GM12878 (cell line): ENCODE results near the gene SLC39A7. TPM values are rescaled to one million over a fixed set of nuclear protein-coding genes. Genes with fewer than 3 reads are reported as not detected.

Experiments used
- CHD4 ChIP-seq: fragments of 200-600 bp; sonication (generic); IDR thresholded peaks from 2 replicates; pipeline ENCODE4 v1.6.1; 2016; ENCODE audit warnings: mild to moderate bottlenecking
- E4F1 ChIP-seq: fragments of 450-650 bp; IDR thresholded peaks from 2 replicates; pipeline ENCODE4 v1.6.1; 2018; ENCODE audit warnings: borderline replicate concordance, mild to moderate bottlenecking; ENCODE audit not compliant: partially characterized antibody
- JUNB ChIP-seq: IDR thresholded peaks from 2 replicates; pipeline ENCODE4 v1.6.1; 2016; ENCODE audit warnings: antibody characterized with exemption, mild to moderate bottlenecking
- MEF2A ChIP-seq: IDR thresholded peaks from 2 replicates; pipeline ENCODE4 v1.6.1; 2011; ENCODE audit warnings: low read depth, mild to moderate bottlenecking, low read length, moderate library complexity; ENCODE audit not compliant: insufficient read depth
- MLLT1 ChIP-seq: fragments of 450-650 bp; IDR thresholded peaks from 2 replicates; pipeline ENCODE4 v1.6.1; 2016; ENCODE audit warnings: mild to moderate bottlenecking
- MTA2 ChIP-seq: fragments of 450-650 bp; IDR thresholded peaks from 2 replicates; pipeline ENCODE4 v1.6.1; 2016; ENCODE audit warnings: low read depth, mild to moderate bottlenecking, moderate library complexity
- MTA3 ChIP-seq: IDR thresholded peaks from 2 replicates; pipeline ENCODE4 v1.6.1; 2012; ENCODE audit warnings: low read length, inconsistent platforms, borderline replicate concordance
- NFIC ChIP-seq: IDR thresholded peaks from 2 replicates; pipeline ENCODE4 v1.6.1; 2012; ENCODE audit warnings: low read depth, mild to moderate bottlenecking, inconsistent platforms, low read length, moderate library complexity
- NR2C1 ChIP-seq: fragments of 450-650 bp; IDR thresholded peaks from 2 replicates; pipeline ENCODE4 v1.6.1; 2017; ENCODE audit warnings: antibody characterized with exemption, mild to moderate bottlenecking, moderate library complexity
- NR2F1 ChIP-seq: fragments of 450-650 bp; conservative IDR thresholded peaks from 2 replicates; pipeline ENCODE4 v1.6.1; 2017; ENCODE audit warnings: mild to moderate bottlenecking
- RELB ChIP-seq: fragments of 450-650 bp; IDR thresholded peaks from 2 replicates; pipeline ENCODE4 v1.6.1; 2017; ENCODE audit warnings: low read depth, mild to moderate bottlenecking, moderate library complexity
- SP1 ChIP-seq: IDR thresholded peaks from one replicate; pipeline ENCODE4 v1.6.1; 2011; ENCODE audit warnings: low read depth, low read length
- polyA plus RNA-seq, 11 experiments: library from polyadenylated mRNA; depleted of rRNA in 4 of 11; unstranded in 6 of 11; stranded (reverse) in 5 of 11; fragments of >200 nt; fragmentation: Nextera tagmentation in 4 of 11; fragmentation: Illumina TruSeq in 1 of 11; extraction: Ambion mirVana in 4 of 11; extraction: Trizol in 1 of 11; gene quantifications; 1 replicate in 1 of 11; 2 replicates in 10 of 11; pipeline versions ENCODE4 v1.2.1 to v1.2.3, GENCODE V29; 2011 to 2016; ENCODE audit warnings: inconsistent platforms in 2 of 11, missing spikeins in 2 of 11, low read depth in 1 of 11
- total RNA-seq, 4 experiments: library from RNA; depleted of rRNA in 3 of 4; stranded (reverse); fragments of >200 nt in 3 of 4; fragmentation: Illumina TruSeq in 1 of 4; extraction: Trizol in 1 of 4; gene quantifications; 2 replicates each; pipeline versions ENCODE4 v1.2.1 to v1.2.3, GENCODE V29; 2013 to 2021
- TF ChIP-seq, protein P1 (sequence below): IDR thresholded peaks from 2 replicates; pipeline ENCODE4 v1.6.1; 2012; ENCODE audit warnings: low read depth, low read length, improper control_type of control experiment
- TF ChIP-seq, protein P2 (sequence below): fragments of 450-650 bp; IDR thresholded peaks from 2 replicates; pipeline ENCODE4 v1.6.1; 2018; ENCODE audit warnings: mild to moderate bottlenecking, low read depth, moderate library complexity; ENCODE audit not compliant: partially characterized antibody
- TF ChIP-seq, protein P3 (sequence below): fragments of 450-650 bp; IDR thresholded peaks from 2 replicates; pipeline ENCODE4 v1.6.1; 2016; ENCODE audit warnings: mild to moderate bottlenecking
- TF ChIP-seq, protein P4 (sequence below): fragments of 450-650 bp; IDR thresholded peaks from 2 replicates; pipeline ENCODE4 v1.6.1; 2017; ENCODE audit warnings: mild to moderate bottlenecking

SLC39A7 gene
- total and polyA plus RNA-seq, 10 of the 15 experiments (the other 5 are each of a cell fraction or from before 2014, with no cell fraction given) = 7.3 to 63.1 (median 40.6) TPM

GRCh38 chr6:33170176-33171015 lies 30.3 kb upstream of the SLC39A7 start (continued):
- TF ChIP-seq NR2F1 (0 out of 2 replicates have a peak, but pooled peaks have one; percentile 46), MLLT1 (no peak), JUNB (no peak), MTA2 (no peak), RELB (0 out of 2 replicates have a peak, but pooled peaks have one; percentile 22), NFIC (no peak), MEF2A (no peak), NR2C1 (no peak), E4F1 (no peak), SP1 (no peak), CHD4 (no peak), MTA3 (no peak)
- TF ChIP-seq, protein P1, sequence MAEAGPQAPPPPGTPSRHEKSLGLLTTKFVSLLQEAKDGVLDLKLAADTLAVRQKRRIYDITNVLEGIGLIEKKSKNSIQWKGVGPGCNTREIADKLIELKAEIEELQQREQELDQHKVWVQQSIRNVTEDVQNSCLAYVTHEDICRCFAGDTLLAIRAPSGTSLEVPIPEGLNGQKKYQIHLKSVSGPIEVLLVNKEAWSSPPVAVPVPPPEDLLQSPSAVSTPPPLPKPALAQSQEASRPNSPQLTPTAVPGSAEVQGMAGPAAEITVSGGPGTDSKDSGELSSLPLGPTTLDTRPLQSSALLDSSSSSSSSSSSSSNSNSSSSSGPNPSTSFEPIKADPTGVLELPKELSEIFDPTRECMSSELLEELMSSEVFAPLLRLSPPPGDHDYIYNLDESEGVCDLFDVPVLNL = no peak
- TF ChIP-seq, protein P2, sequence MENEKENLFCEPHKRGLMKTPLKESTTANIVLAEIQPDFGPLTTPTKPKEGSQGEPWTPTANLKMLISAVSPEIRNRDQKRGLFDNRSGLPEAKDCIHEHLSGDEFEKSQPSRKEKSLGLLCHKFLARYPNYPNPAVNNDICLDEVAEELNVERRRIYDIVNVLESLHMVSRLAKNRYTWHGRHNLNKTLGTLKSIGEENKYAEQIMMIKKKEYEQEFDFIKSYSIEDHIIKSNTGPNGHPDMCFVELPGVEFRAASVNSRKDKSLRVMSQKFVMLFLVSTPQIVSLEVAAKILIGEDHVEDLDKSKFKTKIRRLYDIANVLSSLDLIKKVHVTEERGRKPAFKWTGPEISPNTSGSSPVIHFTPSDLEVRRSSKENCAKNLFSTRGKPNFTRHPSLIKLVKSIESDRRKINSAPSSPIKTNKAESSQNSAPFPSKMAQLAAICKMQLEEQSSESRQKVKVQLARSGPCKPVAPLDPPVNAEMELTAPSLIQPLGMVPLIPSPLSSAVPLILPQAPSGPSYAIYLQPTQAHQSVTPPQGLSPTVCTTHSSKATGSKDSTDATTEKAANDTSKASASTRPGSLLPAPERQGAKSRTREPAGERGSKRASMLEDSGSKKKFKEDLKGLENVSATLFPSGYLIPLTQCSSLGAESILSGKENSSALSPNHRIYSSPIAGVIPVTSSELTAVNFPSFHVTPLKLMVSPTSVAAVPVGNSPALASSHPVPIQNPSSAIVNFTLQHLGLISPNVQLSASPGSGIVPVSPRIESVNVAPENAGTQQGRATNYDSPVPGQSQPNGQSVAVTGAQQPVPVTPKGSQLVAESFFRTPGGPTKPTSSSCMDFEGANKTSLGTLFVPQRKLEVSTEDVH = no peak
- TF ChIP-seq, protein P3, sequence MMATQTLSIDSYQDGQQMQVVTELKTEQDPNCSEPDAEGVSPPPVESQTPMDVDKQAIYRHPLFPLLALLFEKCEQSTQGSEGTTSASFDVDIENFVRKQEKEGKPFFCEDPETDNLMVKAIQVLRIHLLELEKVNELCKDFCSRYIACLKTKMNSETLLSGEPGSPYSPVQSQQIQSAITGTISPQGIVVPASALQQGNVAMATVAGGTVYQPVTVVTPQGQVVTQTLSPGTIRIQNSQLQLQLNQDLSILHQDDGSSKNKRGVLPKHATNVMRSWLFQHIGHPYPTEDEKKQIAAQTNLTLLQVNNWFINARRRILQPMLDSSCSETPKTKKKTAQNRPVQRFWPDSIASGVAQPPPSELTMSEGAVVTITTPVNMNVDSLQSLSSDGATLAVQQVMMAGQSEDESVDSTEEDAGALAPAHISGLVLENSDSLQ = no peak
- TF ChIP-seq, protein P4, sequence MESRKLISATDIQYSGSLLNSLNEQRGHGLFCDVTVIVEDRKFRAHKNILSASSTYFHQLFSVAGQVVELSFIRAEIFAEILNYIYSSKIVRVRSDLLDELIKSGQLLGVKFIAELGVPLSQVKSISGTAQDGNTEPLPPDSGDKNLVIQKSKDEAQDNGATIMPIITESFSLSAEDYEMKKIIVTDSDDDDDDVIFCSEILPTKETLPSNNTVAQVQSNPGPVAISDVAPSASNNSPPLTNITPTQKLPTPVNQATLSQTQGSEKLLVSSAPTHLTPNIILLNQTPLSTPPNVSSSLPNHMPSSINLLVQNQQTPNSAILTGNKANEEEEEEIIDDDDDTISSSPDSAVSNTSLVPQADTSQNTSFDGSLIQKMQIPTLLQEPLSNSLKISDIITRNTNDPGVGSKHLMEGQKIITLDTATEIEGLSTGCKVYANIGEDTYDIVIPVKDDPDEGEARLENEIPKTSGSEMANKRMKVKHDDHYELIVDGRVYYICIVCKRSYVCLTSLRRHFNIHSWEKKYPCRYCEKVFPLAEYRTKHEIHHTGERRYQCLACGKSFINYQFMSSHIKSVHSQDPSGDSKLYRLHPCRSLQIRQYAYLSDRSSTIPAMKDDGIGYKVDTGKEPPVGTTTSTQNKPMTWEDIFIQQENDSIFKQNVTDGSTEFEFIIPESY = no peak
